K562 (cell line): ENCODE data around the gene MCCC2. TPM values are rescaled to one million over a fixed set of nuclear protein-coding genes. Genes with fewer than 3 reads are reported as not detected.

Source experiments
- BRCA1 ChIP-seq, 2 experiments: fragments of 450-650 bp in 1 of 2; sonication (generic) in 1 of 2; formaldehyde crosslinking in 1 of 2; IDR thresholded peaks; 2 replicates each; pipeline versions ENCODE4 v1.5.0 to v1.6.1; 2017 to 2020; ENCODE audit warnings: mild to moderate bottlenecking in 1 of 2, missing genetic modification reagents in 1 of 2
- DNMT1 ChIP-seq: fragments of 450-650 bp; IDR thresholded peaks from 2 replicates; pipeline ENCODE4 v1.6.1; 2016; ENCODE audit warnings: antibody characterized with exemption, mild to moderate bottlenecking
- ELF1 ChIP-seq: fragments of 200-800 bp; sonication (Bioruptor generic); IDR thresholded peaks from 2 replicates; pipeline ENCODE4 v1.6.1; 2016; ENCODE audit warnings: missing genetic modification characterization, missing compliant biosample characterization
- FOXA1 ChIP-seq: fragments of 450-650 bp; IDR thresholded peaks from 2 replicates; pipeline ENCODE4 v1.6.1; 2016; ENCODE audit warnings: mild to moderate bottlenecking, borderline replicate concordance
- HSF4 ChIP-seq: fragments of 250-450 bp; sonication (Bioruptor Pico); IDR thresholded peaks from 2 replicates; pipeline ENCODE4 v2.1.2; 2022; ENCODE audit warnings: mild to moderate bottlenecking, moderate library complexity, borderline replicate concordance
- MTF1 ChIP-seq: fragments of 250-450 bp; sonication (Bioruptor Pico); IDR thresholded peaks from 2 replicates; pipeline ENCODE4 v1.9.0; 2021; ENCODE audit warnings: moderate library complexity, mild to moderate bottlenecking, inconsistent platforms, borderline replicate concordance
- MXI1 ChIP-seq: IDR thresholded peaks from 2 replicates; pipeline ENCODE4 v1.6.1; 2011; ENCODE audit warnings: low read depth, mild to moderate bottlenecking, improper control_type of control experiment, low read length
- NUFIP1 ChIP-seq: fragments of 450-650 bp; IDR thresholded peaks from 2 replicates; pipeline ENCODE4 v1.6.1; 2018; ENCODE audit not compliant: partially characterized antibody
- POLR3G ChIP-seq: IDR thresholded peaks from 2 replicates; pipeline ENCODE4 v1.6.1; 2011; ENCODE audit not compliant: insufficient read length, insufficient replicate concordance; ENCODE audit errors: extremely low read depth
- RCOR1 ChIP-seq, 2 experiments: IDR thresholded peaks; 2 replicates each; pipeline ENCODE4 v1.6.1; 2012; ENCODE audit warnings: low read depth in 2 of 2, low read length in 2 of 2, borderline replicate concordance in 1 of 2, improper control_type of control experiment in 1 of 2
- SMC3 ChIP-seq: conservative IDR thresholded peaks from 2 replicates; pipeline ENCODE4 v1.6.1; 2011; ENCODE audit warnings: low read depth, low read length, improper control_type of control experiment; ENCODE audit not compliant: insufficient read depth
- SNRNP70 ChIP-seq: fragments of 200-400 bp; formaldehyde crosslinking; optimal IDR thresholded peaks from 2 replicates; pipeline ENCODE3; 2017; ENCODE audit warnings: low read depth, low read length
- SP2 ChIP-seq: IDR thresholded peaks from 2 replicates; pipeline ENCODE4 v1.6.1; 2011; ENCODE audit warnings: mild to moderate bottlenecking, low read depth, low read length, moderate library complexity; ENCODE audit not compliant: poor library complexity, severe bottlenecking; ENCODE audit errors: extremely low read depth
- TAF9B ChIP-seq: fragments of 450-650 bp; IDR thresholded peaks from 2 replicates; pipeline ENCODE4 v1.6.1; 2018; ENCODE audit warnings: mild to moderate bottlenecking; ENCODE audit not compliant: partially characterized antibody
- THRAP3 ChIP-seq: fragments of 450-650 bp; IDR thresholded peaks from 2 replicates; pipeline ENCODE4 v1.6.1; 2016; ENCODE audit warnings: mild to moderate bottlenecking, inconsistent platforms, borderline replicate concordance
- ZNF75A ChIP-seq: fragments of 450-650 bp; formaldehyde crosslinking; IDR thresholded peaks from 2 replicates; pipeline ENCODE4 v1.4.0; 2020; ENCODE audit warnings: mild to moderate bottlenecking
- ZNF76 ChIP-seq: fragments of 250-450 bp; sonication (Bioruptor Pico); IDR thresholded peaks from 2 replicates; pipeline ENCODE4 v1.4.0; 2020; ENCODE audit warnings: mild to moderate bottlenecking, moderate library complexity, borderline replicate concordance
- polyA plus RNA-seq, 8 experiments: library from polyadenylated mRNA; depleted of rRNA in 4 of 8; stranded (reverse) in 5 of 8; unstranded in 3 of 8; fragments of >200 nt; fragmentation: Nextera tagmentation in 2 of 8; fragmentation: Illumina TruSeq in 1 of 8; extraction: Ambion mirVana in 2 of 8; extraction: Trizol in 1 of 8; gene quantifications; 2 replicates each; pipeline versions ENCODE4 v1.2.1 to v1.2.3, GENCODE V29; 2011 to 2014; ENCODE audit warnings: inconsistent platforms in 1 of 8, missing spikeins in 1 of 8
- total RNA-seq, 7 experiments: library from RNA; depleted of rRNA in 6 of 7; stranded (reverse); fragments of >200 nt in 6 of 7; fragmentation: Illumina TruSeq in 2 of 7; extraction: Trizol in 2 of 7; gene quantifications; 2 replicates each; pipeline versions ENCODE4 v1.2.1 to v1.2.3, GENCODE V29; 2011 to 2021; ENCODE audit warnings: low replicate concordance in 1 of 7
- TF ChIP-seq, protein P1 (sequence below): fragments of 250-450 bp; sonication (Bioruptor Pico); IDR thresholded peaks from 2 replicates; pipeline ENCODE4 v1.8.0; 2022; ENCODE audit warnings: inconsistent platforms
- TF ChIP-seq, protein P2 (sequence below): fragments of 150-350 bp; conservative IDR thresholded peaks from 2 replicates; pipeline ENCODE4 v1.6.1; 2014; ENCODE audit warnings: low read length
- TF ChIP-seq, protein P3 (sequence below): fragments of 450-650 bp; formaldehyde crosslinking; IDR thresholded peaks from 2 replicates; pipeline ENCODE4 v1.4.0; 2020; ENCODE audit warnings: mild to moderate bottlenecking
- TF ChIP-seq, protein P4 (sequence below): sonication (generic); formaldehyde crosslinking; IDR thresholded peaks from 2 replicates; pipeline ENCODE4 v1.9.0; 2022; ENCODE audit warnings: mild to moderate bottlenecking, missing genetic modification reagents

MCCC2 gene
- total and polyA plus RNA-seq, 9 of the 15 experiments (the other 6 are each of a cell fraction or from before 2014, with no cell fraction given): 17.1 to 77.9 (median 52.5) TPM

DNA sequence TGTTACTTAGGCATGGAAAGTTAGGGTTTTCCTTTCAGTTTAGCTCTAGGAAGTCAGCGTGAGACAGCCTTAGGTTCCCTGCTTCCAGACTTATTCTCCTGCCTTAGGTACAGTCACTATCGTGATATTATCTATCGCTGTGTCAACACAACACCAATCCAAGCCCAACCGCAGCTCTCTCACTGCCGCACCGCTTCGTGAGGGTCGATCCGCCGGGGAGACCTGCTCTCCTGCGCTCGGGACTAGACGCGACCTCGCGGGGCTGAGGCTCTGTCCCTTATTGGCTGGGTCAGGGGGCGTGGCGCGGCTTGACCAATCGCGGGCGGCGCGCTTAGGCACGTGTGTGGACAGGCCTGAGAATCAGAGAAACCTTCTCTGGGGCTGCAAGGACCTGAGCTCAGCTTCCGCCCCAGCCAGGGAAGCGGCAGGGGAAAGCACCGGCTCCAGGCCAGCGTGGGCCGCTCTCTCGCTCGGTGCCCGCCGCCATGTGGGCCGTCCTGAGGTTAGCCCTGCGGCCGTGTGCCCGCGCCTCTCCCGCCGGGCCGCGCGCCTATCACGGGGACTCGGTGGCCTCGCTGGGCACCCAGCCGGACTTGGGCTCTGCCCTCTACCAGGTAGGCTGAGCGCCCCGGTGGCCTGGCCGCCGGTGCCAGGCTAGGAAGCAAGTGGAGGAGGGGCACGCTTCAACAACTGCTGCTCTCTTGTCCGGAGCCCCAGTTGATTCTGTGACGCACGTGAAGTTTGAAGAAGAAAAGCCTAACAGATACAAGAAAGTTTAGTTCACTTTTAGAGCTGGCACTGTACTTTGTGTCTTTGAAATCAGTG is at the start of gene MCCC2 (continued):
- TF ChIP-seq, protein P1, sequence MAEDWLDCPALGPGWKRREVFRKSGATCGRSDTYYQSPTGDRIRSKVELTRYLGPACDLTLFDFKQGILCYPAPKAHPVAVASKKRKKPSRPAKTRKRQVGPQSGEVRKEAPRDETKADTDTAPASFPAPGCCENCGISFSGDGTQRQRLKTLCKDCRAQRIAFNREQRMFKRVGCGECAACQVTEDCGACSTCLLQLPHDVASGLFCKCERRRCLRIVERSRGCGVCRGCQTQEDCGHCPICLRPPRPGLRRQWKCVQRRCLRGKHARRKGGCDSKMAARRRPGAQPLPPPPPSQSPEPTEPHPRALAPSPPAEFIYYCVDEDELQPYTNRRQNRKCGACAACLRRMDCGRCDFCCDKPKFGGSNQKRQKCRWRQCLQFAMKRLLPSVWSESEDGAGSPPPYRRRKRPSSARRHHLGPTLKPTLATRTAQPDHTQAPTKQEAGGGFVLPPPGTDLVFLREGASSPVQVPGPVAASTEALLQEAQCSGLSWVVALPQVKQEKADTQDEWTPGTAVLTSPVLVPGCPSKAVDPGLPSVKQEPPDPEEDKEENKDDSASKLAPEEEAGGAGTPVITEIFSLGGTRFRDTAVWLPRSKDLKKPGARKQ (CRISPR knock-in tag): no peak
- TF ChIP-seq ZNF75A (CRISPR knock-in tag): no peak
- peak; percentile 55 for TF ChIP-seq ELF1 (tag)
- peak; percentile 88 for TF ChIP-seq MXI1
- TF ChIP-seq POLR3G: no peak
- no peak for TF ChIP-seq SP2
- TF ChIP-seq RCOR1 (IDR thresholded peaks at IDR 0.05; ENCODE audit: borderline replicate concordance in 1 of 2, low read depth in 2 of 2, low read length in 2 of 2): peak in 1 of 2 experiments; percentile 44; a peak in 1 of 4 replicates
- TF ChIP-seq, protein P2, sequence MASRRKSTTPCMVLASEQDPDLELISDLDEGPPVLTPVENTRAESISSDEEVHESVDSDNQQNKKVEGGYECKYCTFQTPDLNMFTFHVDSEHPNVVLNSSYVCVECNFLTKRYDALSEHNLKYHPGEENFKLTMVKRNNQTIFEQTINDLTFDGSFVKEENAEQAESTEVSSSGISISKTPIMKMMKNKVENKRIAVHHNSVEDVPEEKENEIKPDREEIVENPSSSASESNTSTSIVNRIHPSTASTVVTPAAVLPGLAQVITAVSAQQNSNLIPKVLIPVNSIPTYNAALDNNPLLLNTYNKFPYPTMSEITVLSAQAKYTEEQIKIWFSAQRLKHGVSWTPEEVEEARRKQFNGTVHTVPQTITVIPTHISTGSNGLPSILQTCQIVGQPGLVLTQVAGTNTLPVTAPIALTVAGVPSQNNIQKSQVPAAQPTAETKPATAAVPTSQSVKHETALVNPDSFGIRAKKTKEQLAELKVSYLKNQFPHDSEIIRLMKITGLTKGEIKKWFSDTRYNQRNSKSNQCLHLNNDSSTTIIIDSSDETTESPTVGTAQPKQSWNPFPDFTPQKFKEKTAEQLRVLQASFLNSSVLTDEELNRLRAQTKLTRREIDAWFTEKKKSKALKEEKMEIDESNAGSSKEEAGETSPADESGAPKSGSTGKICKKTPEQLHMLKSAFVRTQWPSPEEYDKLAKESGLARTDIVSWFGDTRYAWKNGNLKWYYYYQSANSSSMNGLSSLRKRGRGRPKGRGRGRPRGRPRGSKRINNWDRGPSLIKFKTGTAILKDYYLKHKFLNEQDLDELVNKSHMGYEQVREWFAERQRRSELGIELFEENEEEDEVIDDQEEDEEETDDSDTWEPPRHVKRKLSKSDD: no peak
- TF ChIP-seq, protein P3, sequence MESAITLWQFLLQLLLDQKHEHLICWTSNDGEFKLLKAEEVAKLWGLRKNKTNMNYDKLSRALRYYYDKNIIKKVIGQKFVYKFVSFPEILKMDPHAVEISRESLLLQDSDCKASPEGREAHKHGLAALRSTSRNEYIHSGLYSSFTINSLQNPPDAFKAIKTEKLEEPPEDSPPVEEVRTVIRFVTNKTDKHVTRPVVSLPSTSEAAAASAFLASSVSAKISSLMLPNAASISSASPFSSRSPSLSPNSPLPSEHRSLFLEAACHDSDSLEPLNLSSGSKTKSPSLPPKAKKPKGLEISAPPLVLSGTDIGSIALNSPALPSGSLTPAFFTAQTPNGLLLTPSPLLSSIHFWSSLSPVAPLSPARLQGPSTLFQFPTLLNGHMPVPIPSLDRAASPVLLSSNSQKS (CRISPR knock-in tag): no peak
- peak; percentile 67 for TF ChIP-seq TAF9B
- TF ChIP-seq DNMT1: peak; percentile 55; the same call in 1 of the 2 replicates
- no peak for TF ChIP-seq MTF1
- TF ChIP-seq ZNF76 (CRISPR knock-in tag): no peak
- TF ChIP-seq HSF4 (CRISPR knock-in tag): no peak
- no peak for TF ChIP-seq BRCA1 (IDR thresholded peaks at IDR 0.05)
- no peak for TF ChIP-seq BRCA1 (CRISPR knock-in tag; IDR thresholded peaks at IDR 0.05)
- no peak for TF ChIP-seq THRAP3
- no peak for TF ChIP-seq FOXA1
- TF ChIP-seq, protein P4, sequence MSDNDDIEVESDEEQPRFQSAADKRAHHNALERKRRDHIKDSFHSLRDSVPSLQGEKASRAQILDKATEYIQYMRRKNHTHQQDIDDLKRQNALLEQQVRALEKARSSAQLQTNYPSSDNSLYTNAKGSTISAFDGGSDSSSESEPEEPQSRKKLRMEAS (CRISPR knock-in tag): peak; percentile 91
- no peak for TF ChIP-seq SNRNP70
- TF ChIP-seq NUFIP1: no peak
- TF ChIP-seq SMC3: no peak
